Neural cell (in vitro differentiated cells): ENCODE data around the gene RENBP.

ENCODE experiments used
- EP300 ChIP-seq: fragments of 450-650 bp; conservative IDR thresholded peaks from 2 replicates; pipeline ENCODE4 v1.6.1; 2014; ENCODE audit warnings: antibody characterized with exemption, mild to moderate bottlenecking, moderate library complexity; ENCODE audit not compliant: poor library complexity, severe bottlenecking
- EZH2 ChIP-seq: fragments of 200-600, 300-800 bp; shearing (Covaris generic), sonication (generic); IDR thresholded peaks from 2 replicates; pipeline ENCODE4 v1.6.1; 2014; ENCODE audit warnings: antibody characterized with exemption, low read length, borderline replicate concordance, mild to moderate bottlenecking; ENCODE audit not compliant: insufficient read depth, poor library complexity, severe bottlenecking
- MXI1 ChIP-seq: fragments of 450-650 bp; conservative IDR thresholded peaks from 2 replicates; pipeline ENCODE4 v1.6.1; 2014; ENCODE audit warnings: antibody characterized with exemption, mild to moderate bottlenecking; ENCODE audit not compliant: poor library complexity, severe bottlenecking
- POLR2AphosphoS5 ChIP-seq: IDR thresholded peaks from 2 replicates; pipeline ENCODE4 v1.6.1; 2012
- TF ChIP-seq, protein P1 (sequence below): fragments of 450-650 bp; IDR thresholded peaks from 2 replicates; pipeline ENCODE4 v1.5.1; 2014; ENCODE audit warnings: antibody characterized with exemption, mild to moderate bottlenecking, moderate library complexity; ENCODE audit not compliant: poor library complexity, severe bottlenecking

DNA sequence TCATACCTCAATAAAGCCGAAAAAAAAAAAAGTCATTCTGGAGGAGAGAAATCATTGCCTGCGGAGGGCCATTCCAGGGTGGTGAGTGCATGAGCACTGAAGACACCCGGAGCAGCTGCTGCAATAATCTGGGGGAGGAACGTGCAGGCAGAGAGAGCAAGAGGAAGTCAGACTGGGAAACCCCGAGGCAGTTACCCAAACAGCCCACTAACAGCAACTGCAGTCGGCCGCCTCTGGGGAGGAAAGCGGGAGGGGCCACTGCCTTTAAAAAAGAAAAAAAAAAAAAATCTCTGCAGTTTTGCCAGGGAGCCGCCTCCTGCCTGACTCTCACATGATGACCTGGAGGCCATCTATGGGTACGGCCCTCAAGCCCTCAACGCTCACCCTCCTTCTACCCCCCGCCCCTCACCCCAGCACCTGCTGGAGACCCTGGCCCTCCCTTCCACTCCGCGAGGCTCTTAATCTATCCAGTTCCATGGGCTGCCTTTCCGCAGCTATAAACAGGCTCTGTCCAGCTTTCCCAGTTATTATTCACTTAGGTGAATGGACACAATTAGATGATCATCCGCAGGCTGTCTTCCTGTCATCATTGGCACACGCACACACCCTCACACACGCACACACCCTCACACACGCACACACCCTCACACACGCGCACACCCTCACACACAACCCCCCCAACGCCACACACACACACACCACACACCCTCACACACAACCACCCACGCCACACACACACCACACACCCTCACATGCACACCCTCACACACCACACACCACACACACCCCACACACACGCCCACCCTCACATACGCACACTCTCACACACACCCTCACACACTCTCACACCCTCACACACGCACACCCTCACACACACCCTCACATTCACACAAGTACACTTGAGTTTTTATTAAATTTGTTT lies 43.4 kb downstream of the RENBP start:
- TF ChIP-seq, protein P1, sequence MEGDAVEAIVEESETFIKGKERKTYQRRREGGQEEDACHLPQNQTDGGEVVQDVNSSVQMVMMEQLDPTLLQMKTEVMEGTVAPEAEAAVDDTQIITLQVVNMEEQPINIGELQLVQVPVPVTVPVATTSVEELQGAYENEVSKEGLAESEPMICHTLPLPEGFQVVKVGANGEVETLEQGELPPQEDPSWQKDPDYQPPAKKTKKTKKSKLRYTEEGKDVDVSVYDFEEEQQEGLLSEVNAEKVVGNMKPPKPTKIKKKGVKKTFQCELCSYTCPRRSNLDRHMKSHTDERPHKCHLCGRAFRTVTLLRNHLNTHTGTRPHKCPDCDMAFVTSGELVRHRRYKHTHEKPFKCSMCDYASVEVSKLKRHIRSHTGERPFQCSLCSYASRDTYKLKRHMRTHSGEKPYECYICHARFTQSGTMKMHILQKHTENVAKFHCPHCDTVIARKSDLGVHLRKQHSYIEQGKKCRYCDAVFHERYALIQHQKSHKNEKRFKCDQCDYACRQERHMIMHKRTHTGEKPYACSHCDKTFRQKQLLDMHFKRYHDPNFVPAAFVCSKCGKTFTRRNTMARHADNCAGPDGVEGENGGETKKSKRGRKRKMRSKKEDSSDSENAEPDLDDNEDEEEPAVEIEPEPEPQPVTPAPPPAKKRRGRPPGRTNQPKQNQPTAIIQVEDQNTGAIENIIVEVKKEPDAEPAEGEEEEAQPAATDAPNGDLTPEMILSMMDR: no peak
- TF ChIP-seq MXI1: no peak
- no peak for TF ChIP-seq EP300
- no peak for TF ChIP-seq EZH2
- TF ChIP-seq POLR2AphosphoS5: no peak
